Fibroblast of lung (primary cell): ENCODE measurements around the gene TMEM178B. TPM values are rescaled to one million over a fixed set of nuclear protein-coding genes. Genes with fewer than 3 reads are reported as not detected.
"Not testable (repeated sequence)": the region's sequence is repeated elsewhere in the genome, so short reads cannot be mapped to it uniquely, and the experiment has no call there.

Source experiments
- DNase-seq, 2 donors: peaks; one replicate each; pipeline versions ENCODE4 v3.0.0 to v3.0.0-alpha.2; 2010; ENCODE audit warnings: low read depth in 2 of 2
- H2AFZ ChIP-seq: 2 replicates; pipeline ENCODE4 v1.5.1; 2012; ENCODE audit warnings: low read length, control low read depth, inconsistent platforms
- H3K27ac ChIP-seq: 2 replicates; pipeline ENCODE4 v1.5.1; 2011; ENCODE audit warnings: low read length, control low read depth; ENCODE audit not compliant: insufficient read depth
- H3K27me3 ChIP-seq: 2 replicates; pipeline ENCODE4 v1.5.1; 2011; ENCODE audit warnings: mild to moderate bottlenecking, low read length; ENCODE audit not compliant: control insufficient read depth, insufficient read depth
- H3K36me3 ChIP-seq: 2 replicates; pipeline ENCODE4 v1.5.1; 2011; ENCODE audit warnings: low read length; ENCODE audit not compliant: control insufficient read depth, insufficient read depth
- H3K4me1 ChIP-seq: 2 replicates; pipeline ENCODE4 v1.5.1; 2011; ENCODE audit warnings: low read length; ENCODE audit not compliant: control insufficient read depth, insufficient read depth; ENCODE audit errors: extremely low read depth
- H3K4me2 ChIP-seq: 2 replicates; pipeline ENCODE4 v1.5.1; 2011; ENCODE audit warnings: low read length, control low read depth; ENCODE audit not compliant: insufficient read depth; ENCODE audit errors: extremely low read depth
- H3K4me3 ChIP-seq, 4 experiments: fragments of 200-600 bp in 1 of 4; sonication (generic) in 1 of 4; replicated peaks in 1 of 4; 2 replicates each; pipeline ENCODE4 v1.5.1; 2011 to 2016; ENCODE audit warnings: low read length in 4 of 4, low read depth in 3 of 4, mild to moderate bottlenecking in 3 of 4, control low read depth in 2 of 4, inconsistent platforms in 1 of 4, mixed read lengths in 1 of 4; ENCODE audit not compliant: insufficient read depth in 1 of 4; ENCODE audit errors: control extremely low read depth in 1 of 4
- H3K79me2 ChIP-seq: 2 replicates; pipeline ENCODE4 v1.5.1; 2012; ENCODE audit warnings: mild to moderate bottlenecking, low read length, inconsistent platforms; ENCODE audit not compliant: control insufficient read depth, insufficient read depth
- H3K9ac ChIP-seq: 2 replicates; pipeline ENCODE4 v1.5.1; 2011; ENCODE audit warnings: mild to moderate bottlenecking, low read length, control low read depth; ENCODE audit not compliant: insufficient read depth
- H3K9me3 ChIP-seq: 2 replicates; pipeline ENCODE4 v1.5.1; 2012; ENCODE audit warnings: low read depth, low read length; ENCODE audit not compliant: control insufficient read depth, insufficient read depth
- H4K20me1 ChIP-seq: 2 replicates; pipeline ENCODE4 v1.5.1; 2011; ENCODE audit warnings: low read length; ENCODE audit not compliant: control insufficient read depth, insufficient read depth; ENCODE audit errors: extremely low read depth
- EZH2 ChIP-seq: IDR thresholded peaks from 2 replicates; pipeline ENCODE4 v1.5.1; 2012; ENCODE audit warnings: low read length, control low read depth, mild to moderate bottlenecking; ENCODE audit errors: missing control alignments
- polyA plus RNA-seq, 2 donors: library from polyadenylated mRNA; depleted of rRNA in 1 of 2; stranded (reverse) in 1 of 2; unstranded in 1 of 2; fragments of >200 nt; gene quantifications; 2 replicates each; pipeline ENCODE4 v1.2.1, GENCODE V29; 2011 to 2012; ENCODE audit warnings: missing spikeins in 1 of 2
- total RNA-seq: library from RNA; depleted of rRNA; stranded (reverse); fragments of >200 nt; gene quantifications from 2 replicates; pipeline ENCODE4 v1.2.1, GENCODE V29; 2014
- TF ChIP-seq, protein P1 (sequence below), 2 donors: IDR thresholded peaks in 1 of 2; conservative IDR thresholded peaks in 1 of 2; 1 replicate in 1 of 2; 2 replicates in 1 of 2; pipeline ENCODE4 v1.5.1; 2011 to 2012; ENCODE audit warnings: low read length in 2 of 2, control low read depth in 1 of 2, inconsistent platforms in 1 of 2, low read depth in 1 of 2, mild to moderate bottlenecking in 1 of 2

Gene TMEM178B
- total and polyA plus RNA-seq, 2 donors (not counting 1 experiment from before 2014, with no cell fraction given), result under 0.01 to 0.14 TPM

DNA sequence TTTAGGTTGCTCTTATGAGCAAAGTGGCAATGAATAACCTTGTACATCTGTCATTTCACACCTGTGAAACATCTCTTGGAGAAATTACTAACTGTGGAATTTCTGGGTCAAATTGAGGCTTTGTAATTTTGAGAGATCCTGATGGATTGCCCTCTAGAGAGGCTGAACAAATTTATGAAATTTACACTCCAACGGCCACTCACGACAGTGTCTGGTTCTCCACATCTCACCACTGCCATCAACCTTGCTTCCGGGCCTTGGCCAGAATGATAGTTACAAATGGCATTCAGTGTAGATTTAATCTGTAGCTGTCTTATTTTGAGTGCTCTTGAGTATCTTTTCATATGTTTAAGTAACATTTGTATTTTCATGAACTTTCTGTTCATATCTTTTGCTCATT, 117.4 kb downstream of the TMEM178B start:
- Histone ChIP-seq H3K9ac (no peak overlapping the region), H3K4me2 (no peak overlapping the region), H4K20me1 (no peaks in the 10 kb centered on the region), H3K4me3 (no peak overlapping the region), H2AFZ (no peak overlapping the region), H3K4me1 (no peaks in the 10 kb centered on the region), H3K27me3 (no peaks in the 10 kb centered on the region), H3K27ac (no peak overlapping the region), H3K9me3 (no peaks in the 10 kb centered on the region), H3K36me3 (no peaks in the 10 kb centered on the region), H3K79me2 (no peaks in the 10 kb centered on the region)
- TF ChIP-seq, protein P1, sequence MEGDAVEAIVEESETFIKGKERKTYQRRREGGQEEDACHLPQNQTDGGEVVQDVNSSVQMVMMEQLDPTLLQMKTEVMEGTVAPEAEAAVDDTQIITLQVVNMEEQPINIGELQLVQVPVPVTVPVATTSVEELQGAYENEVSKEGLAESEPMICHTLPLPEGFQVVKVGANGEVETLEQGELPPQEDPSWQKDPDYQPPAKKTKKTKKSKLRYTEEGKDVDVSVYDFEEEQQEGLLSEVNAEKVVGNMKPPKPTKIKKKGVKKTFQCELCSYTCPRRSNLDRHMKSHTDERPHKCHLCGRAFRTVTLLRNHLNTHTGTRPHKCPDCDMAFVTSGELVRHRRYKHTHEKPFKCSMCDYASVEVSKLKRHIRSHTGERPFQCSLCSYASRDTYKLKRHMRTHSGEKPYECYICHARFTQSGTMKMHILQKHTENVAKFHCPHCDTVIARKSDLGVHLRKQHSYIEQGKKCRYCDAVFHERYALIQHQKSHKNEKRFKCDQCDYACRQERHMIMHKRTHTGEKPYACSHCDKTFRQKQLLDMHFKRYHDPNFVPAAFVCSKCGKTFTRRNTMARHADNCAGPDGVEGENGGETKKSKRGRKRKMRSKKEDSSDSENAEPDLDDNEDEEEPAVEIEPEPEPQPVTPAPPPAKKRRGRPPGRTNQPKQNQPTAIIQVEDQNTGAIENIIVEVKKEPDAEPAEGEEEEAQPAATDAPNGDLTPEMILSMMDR (conservative IDR thresholded peaks at IDR 0.05 in 1 of 2, IDR thresholded peaks at IDR 0.05 in 1 of 2; ENCODE audit: low read depth in 1 of 2, low read length in 2 of 2), result no peak
- TF ChIP-seq EZH2, result no peak
- no peak for DNase-seq

DNA sequence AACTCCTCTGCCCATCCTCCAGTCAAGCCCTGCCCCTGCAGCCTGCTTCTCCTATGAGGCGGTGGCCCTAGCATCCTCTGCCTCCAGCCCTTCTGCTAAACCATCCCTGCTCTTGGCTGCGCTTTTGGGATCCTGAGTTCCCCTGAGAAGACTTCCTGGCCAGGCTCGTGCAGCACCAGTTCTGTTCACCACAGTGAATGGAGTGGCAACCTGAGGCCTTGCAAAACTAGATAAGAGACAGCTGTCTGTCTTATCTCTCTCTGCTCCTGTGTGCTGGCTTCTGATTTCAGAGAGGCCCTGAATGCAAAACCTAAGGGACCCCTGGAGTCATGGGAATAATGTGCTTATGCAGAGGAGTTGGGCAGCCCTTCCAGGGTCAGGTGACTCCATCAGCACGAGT, 119.2 kb downstream of the TMEM178B start:
- H3K9ac ChIP-seq, result no peak overlapping the region
- H3K4me1 ChIP-seq, result no peaks in the 10 kb centered on the region
- H3K9me3 ChIP-seq, result no peaks in the 10 kb centered on the region
- TF ChIP-seq, protein P1 (conservative IDR thresholded peaks at IDR 0.05 in 1 of 2, IDR thresholded peaks at IDR 0.05 in 1 of 2; ENCODE audit: low read depth in 1 of 2, low read length in 2 of 2), result no peak
- TF ChIP-seq EZH2, result no peak
- no peaks in the 10 kb centered on the region for H3K79me2 ChIP-seq
- no peak overlapping the region for H3K4me2 ChIP-seq
- H3K4me3 ChIP-seq, result no peak overlapping the region
- no peaks in the 10 kb centered on the region for H3K27me3 ChIP-seq
- DNase-seq, result no peak
- no peak overlapping the region for H3K27ac ChIP-seq
- H2AFZ ChIP-seq, result no peak overlapping the region
- H4K20me1 ChIP-seq, result no peaks in the 10 kb centered on the region
- no peaks in the 10 kb centered on the region for H3K36me3 ChIP-seq

DNA sequence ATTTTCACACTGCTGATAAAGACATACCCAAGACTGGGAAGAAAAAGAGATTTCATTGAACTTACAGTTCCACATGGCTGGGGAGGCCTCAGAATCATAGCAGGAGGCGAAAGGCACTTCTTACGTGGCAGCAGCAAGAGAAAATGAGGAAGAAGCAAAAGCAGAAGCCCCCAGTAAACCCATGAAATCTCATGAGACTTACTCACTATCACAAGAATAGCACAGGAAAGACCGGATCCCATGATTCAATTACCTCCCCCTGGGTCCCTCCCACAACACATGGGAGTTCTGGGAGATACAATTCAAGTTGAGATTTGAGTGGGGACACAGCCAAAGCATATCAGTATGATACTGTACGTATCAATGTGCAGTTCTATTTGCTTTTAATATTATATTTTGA, 121.9 kb downstream of the TMEM178B start:
- H3K27me3 ChIP-seq, H4K20me1 ChIP-seq, H3K4me3 ChIP-seq, H2AFZ ChIP-seq, H3K79me2 ChIP-seq, H3K4me1 ChIP-seq, H3K4me2 ChIP-seq, H3K36me3 ChIP-seq, DNase-seq, H3K9me3 ChIP-seq, H3K27ac ChIP-seq, H3K9ac ChIP-seq: not testable (repeated sequence)
